IMR-90 (cell line): ENCODE measurements around the gene CEP162. TPM values are rescaled to one million over a fixed set of nuclear protein-coding genes. Genes with fewer than 3 reads are reported as not detected.

Source experiments
- ATAC-seq: fragments of 200-7000 bp; cut with Tn5 transposase; 2 replicates; pipeline ENCODE4 v1.9.1; 2020; ENCODE audit warnings: low read depth, mild to moderate bottlenecking, moderate library complexity
- BruUV-seq: library from RNA; stranded (reverse); fragments of 400-500 nt; replicated peaks from 2 replicates; lab custom pipeline; 2021; lab: Mats Ljungman, UMichigan
- CTCF ChIA-PET: fragments of 300-600 bp; formaldehyde crosslinking; extraction: SDS; loops from one replicate; lab custom pipeline; 2021; ENCODE audit warnings: antibody characterized with exemption; lab: Yijun Ruan, JAX
- POLR2A ChIA-PET: fragments of 300-600 bp; sonication (Branson Sonifier 250); formaldehyde crosslinking; loops from one replicate; lab custom pipeline; 2022; ENCODE audit warnings: antibody characterized with exemption; ENCODE audit not compliant: unreplicated experiment; lab: Charles Lee
- DNase-seq: peaks from one replicate; pipeline ENCODE4 v3.0.0; 2013
- H2AFZ ChIP-seq: replicated peaks from 2 replicates; pipeline ENCODE3; 2013; ENCODE audit warnings: low read length, mild to moderate bottlenecking; ENCODE audit not compliant: poor library complexity
- H2AK5ac ChIP-seq: 2 replicates; pipeline ENCODE4 v1.6.1; 2013; ENCODE audit warnings: low read depth, low read length, inconsistent platforms
- H2AK9ac ChIP-seq: replicated peaks from 2 replicates; pipeline ENCODE3; 2013; ENCODE audit warnings: mild to moderate bottlenecking, low read depth, low read length, moderate library complexity; ENCODE audit not compliant: poor library complexity
- H2BK120ac ChIP-seq: 2 replicates; pipeline ENCODE4 v1.6.1; 2013; ENCODE audit warnings: low read depth, low read length, inconsistent platforms
- H2BK15ac ChIP-seq: 3 replicates; pipeline ENCODE4 v1.6.1; 2013; ENCODE audit warnings: low read depth, low read length, inconsistent platforms
- H2BK20ac ChIP-seq: 2 replicates; pipeline ENCODE4 v1.6.1; 2013; ENCODE audit warnings: low read depth, mild to moderate bottlenecking, inconsistent platforms, low read length, moderate library complexity
- H2BK5ac ChIP-seq: 2 replicates; pipeline ENCODE4 v1.6.1; 2013; ENCODE audit warnings: mild to moderate bottlenecking, low read depth, low read length, inconsistent platforms; ENCODE audit not compliant: poor library complexity, severe bottlenecking
- H3K14ac ChIP-seq: replicated peaks from 2 replicates; pipeline ENCODE4 v1.6.1; 2013; ENCODE audit warnings: low read depth, low read length, inconsistent platforms
- H3K18ac ChIP-seq: 2 replicates; pipeline ENCODE4 v1.6.1; 2013; ENCODE audit warnings: low read depth, low read length, control low read depth
- H3K23ac ChIP-seq: 2 replicates; pipeline ENCODE4 v1.6.1; 2013; ENCODE audit warnings: low read depth, low read length, inconsistent platforms
- H3K27ac ChIP-seq: 2 replicates; pipeline ENCODE4 v1.5.1; 2013; ENCODE audit warnings: mild to moderate bottlenecking, control low read depth, low read length; ENCODE audit not compliant: insufficient read depth
- H3K27me3 ChIP-seq: 2 replicates; pipeline ENCODE4 v1.6.1; 2013; ENCODE audit warnings: low read length; ENCODE audit not compliant: control insufficient read depth, insufficient read depth
- H3K36me3 ChIP-seq: 2 replicates; pipeline ENCODE4 v1.6.1; 2013; ENCODE audit warnings: low read length, mixed read lengths; ENCODE audit not compliant: control insufficient read depth, insufficient read depth
- H3K4ac ChIP-seq: 2 replicates; pipeline ENCODE4 v1.6.1; 2013; ENCODE audit warnings: low read depth, low read length, inconsistent platforms
- H3K4me1 ChIP-seq: 2 replicates; pipeline ENCODE4 v1.6.1; 2013; ENCODE audit warnings: low read length, mixed read lengths; ENCODE audit not compliant: control insufficient read depth, insufficient read depth
- H3K4me2 ChIP-seq: 2 replicates; pipeline ENCODE4 v1.6.1; 2013; ENCODE audit warnings: low read depth, mild to moderate bottlenecking, control low read depth, low read length, moderate library complexity
- H3K4me3 ChIP-seq: 2 replicates; pipeline ENCODE4 v1.5.1; 2013; ENCODE audit warnings: low read depth, mild to moderate bottlenecking, control low read depth, low read length, moderate library complexity; ENCODE audit not compliant: insufficient read depth
- H3K56ac ChIP-seq: 2 replicates; pipeline ENCODE4 v1.6.1; 2013; ENCODE audit warnings: low read length, inconsistent platforms; ENCODE audit not compliant: insufficient read depth; ENCODE audit errors: extremely low read depth
- H3K79me1 ChIP-seq, 2 experiments: 2 replicates each; pipeline ENCODE4 v1.6.1; 2013; ENCODE audit warnings: low read length in 2 of 2, inconsistent platforms in 1 of 2, low read depth in 1 of 2
- H3K9ac ChIP-seq: 2 replicates; pipeline ENCODE4 v1.6.1; 2013; ENCODE audit warnings: low read depth, low read length, control low read depth
- H3K9me1 ChIP-seq: 2 replicates; pipeline ENCODE4 v1.6.1; 2013; ENCODE audit warnings: low read length, inconsistent platforms; ENCODE audit not compliant: insufficient read depth
- H3K9me3 ChIP-seq: 2 replicates; pipeline ENCODE4 v1.6.1; 2013; ENCODE audit warnings: low read length; ENCODE audit not compliant: control insufficient read depth, insufficient read depth
- H4K20me1 ChIP-seq: 2 replicates; pipeline ENCODE4 v1.6.1; 2013; ENCODE audit warnings: low read length, inconsistent platforms; ENCODE audit not compliant: insufficient read depth
- H4K5ac ChIP-seq: 2 replicates; pipeline ENCODE4 v1.6.1; 2013; ENCODE audit warnings: mild to moderate bottlenecking, low read depth, low read length, control low read depth
- H4K8ac ChIP-seq, 2 experiments: 2 replicates each; pipeline ENCODE4 v1.6.1; 2013; ENCODE audit warnings: low read depth in 2 of 2, low read length in 2 of 2, control low read depth in 1 of 2, inconsistent platforms in 1 of 2
- H4K91ac ChIP-seq: 2 replicates; pipeline ENCODE4 v1.6.1; 2013; ENCODE audit warnings: low read depth, low read length, inconsistent platforms; ENCODE audit not compliant: insufficient read depth
- FOS ChIP-seq: fragments of 150-350 bp; IDR thresholded peaks from 2 replicates; pipeline ENCODE4 v1.6.1; 2016; ENCODE audit warnings: low read depth, low read length
- MXI1 ChIP-seq: IDR thresholded peaks from 2 replicates; pipeline ENCODE4 v1.6.1; 2012; ENCODE audit warnings: low read depth, mild to moderate bottlenecking, low read length, moderate library complexity, borderline replicate concordance
- NFE2L2 ChIP-seq: fragments of 150-350 bp; IDR thresholded peaks from 2 replicates; pipeline ENCODE4 v1.6.1; 2016; ENCODE audit warnings: low read depth, mild to moderate bottlenecking, low read length
- RAD21 ChIP-seq: IDR thresholded peaks from 2 replicates; pipeline ENCODE4 v1.6.1; 2012; ENCODE audit warnings: low read length, improper control_type of control experiment
- RFX5 ChIP-seq: IDR thresholded peaks from 2 replicates; pipeline ENCODE4 v1.8.0; 2012; ENCODE audit warnings: low read depth, mild to moderate bottlenecking, low read length, moderate library complexity
- SMC3 ChIP-seq: fragments of 150-350 bp; IDR thresholded peaks from 2 replicates; pipeline ENCODE4 v1.6.1; 2016; ENCODE audit warnings: low read depth, mild to moderate bottlenecking, antibody characterized with exemption, low read length, moderate library complexity
- USF2 ChIP-seq: fragments of 150-350 bp; IDR thresholded peaks from 2 replicates; pipeline ENCODE4 v1.6.1; 2017; ENCODE audit warnings: mild to moderate bottlenecking, antibody characterized with exemption, low read length, low read depth
- WGBS, 2 experiments: methylation state at CpG; one replicate each; pipeline versions ENCODE4 v1.1.5 to v1.1.7; 2013; ENCODE audit warnings: missing lambda C conversion rate in 2 of 2; ENCODE audit not compliant: insufficient read length in 1 of 2; ENCODE audit errors: extremely low coverage in 2 of 2; 5-methylcytosine and 5-hydroxymethylcytosine counted together
- dilution Hi-C: fragments of 300-500 bp; cut with HindIII; formaldehyde crosslinking; loops from one replicate; pipeline ENCODE4 v1.14.3; 2018; ENCODE audit warnings: low sequenced_read_pairs; ENCODE audit not compliant: unreplicated experiment
- in situ Hi-C: fragments of 300-500 bp; cut with MboI; formaldehyde crosslinking; loops from 3 replicates; pipeline ENCODE4 v1.14.3; 2019; ENCODE audit warnings: low sequenced_read_pairs, inconsistent platforms, mixed read lengths
- intact Hi-C: fragments of 100-400 bp; cut with micrococcal nuclease; formaldehyde crosslinking; loops from 2 replicates; pipeline ENCODE4 v1.10.0; 2022
- polyA plus RNA-seq, 3 experiments: library from polyadenylated mRNA; depleted of rRNA; stranded (reverse); fragments of >200 nt; gene quantifications; 2 replicates each; pipeline ENCODE4 v1.2.3, GENCODE V29; 2012; ENCODE audit warnings: low replicate concordance in 1 of 3
- total RNA-seq: library from RNA; depleted of rRNA; stranded (reverse); fragments of >200 nt; gene quantifications from 2 replicates; pipeline ENCODE4 v1.2.3, GENCODE V29; 2012

Gene CEP162
- total and polyA plus RNA-seq, 2 of the 4 experiments (the other 2 are of a cell fraction) = 1.2 to 1.6 TPM

GRCh38 chr6:84137989-84138575 lies 89.4 kb downstream of the CEP162 start:
- Histone ChIP-seq H4K91ac (no peak overlapping the region), H3K56ac (no peak overlapping the region), H2AK9ac (no peak overlapping the region), H2BK120ac (no peak overlapping the region), H3K4me3 (no peak overlapping the region), H2BK20ac (no peak overlapping the region), H3K27me3 (no peaks in the 10 kb centered on the region), H3K4me2 (no peak overlapping the region), H3K4ac (no peak overlapping the region), H2BK5ac (no peak overlapping the region), H3K9me1 (no peaks in the 10 kb centered on the region), H3K9ac (no peak overlapping the region), H3K18ac (no peak overlapping the region), H4K8ac (no peak overlapping the region), H3K36me3 (no peaks in the 10 kb centered on the region), H3K79me1 (no peaks in the 10 kb centered on the region), H3K9me3 (no peaks in the 10 kb centered on the region; the same call in 1 of the 2 replicates), H3K23ac (no peak overlapping the region), H3K27ac (no peak overlapping the region), H4K20me1 (no peaks in the 10 kb centered on the region), H2AFZ (no peak overlapping the region), H4K5ac (no peak overlapping the region), H2BK15ac (no peak overlapping the region), H3K4me1 (no peaks in the 10 kb centered on the region), H3K14ac (no peak overlapping the region), H2AK5ac (no peak overlapping the region)
- in situ Hi-C loops = no loop called here
- dilution Hi-C loops = no loop called here
- no TSS peak for BruUV-seq
- WGBS, 2 experiments = no CpG with 5 or more reads among the region's 2 CpGs
- ChIA-PET CTCF (no interaction called here), POLR2A (no interaction called here)
- peak; percentile 15 for DNase-seq
- intact Hi-C loops = no loop called here
- ATAC-seq = no peak; the same call in 1 of the 2 replicates
- TF ChIP-seq MXI1 = no peak
- TF ChIP-seq NFE2L2 = no peak
- no peak for TF ChIP-seq USF2
- no peak for TF ChIP-seq RAD21
- TF ChIP-seq RFX5 = no peak
- TF ChIP-seq SMC3 = no peak
- no peak for TF ChIP-seq FOS
